WI38 (cell line): ENCODE measurements around the gene THRB.

ENCODE experiments used
- H3K4me3 ChIP-seq: 2 replicates; pipeline ENCODE4 v1.5.1; 2011; ENCODE audit warnings: low read depth, mild to moderate bottlenecking, control low read depth, low read length
- CTCF ChIP-seq: IDR thresholded peaks from 2 replicates; pipeline ENCODE4 v1.5.1; 2012; ENCODE audit warnings: low read depth, mild to moderate bottlenecking, control low read depth, low read length

The THRB gene

GRCh38 chr3:24375947-24376384 lies 118.7 kb downstream of the THRB start:
- TF ChIP-seq CTCF = no peak

GRCh38 chr3:24374801-24375200 lies 119.8 kb downstream of the THRB start:
- no peak for TF ChIP-seq CTCF
- H3K4me3 ChIP-seq = no peak overlapping the region

More at GRCh38 chr3:24375947-24376384, 118.7 kb downstream of the THRB start:
- no peak overlapping the region for H3K4me3 ChIP-seq

GRCh38 chr3:24373198-24373959 lies 121.3 kb downstream of the THRB start:
- H3K4me3 ChIP-seq = no peak overlapping the region
- TF ChIP-seq CTCF = no peak

DNA sequence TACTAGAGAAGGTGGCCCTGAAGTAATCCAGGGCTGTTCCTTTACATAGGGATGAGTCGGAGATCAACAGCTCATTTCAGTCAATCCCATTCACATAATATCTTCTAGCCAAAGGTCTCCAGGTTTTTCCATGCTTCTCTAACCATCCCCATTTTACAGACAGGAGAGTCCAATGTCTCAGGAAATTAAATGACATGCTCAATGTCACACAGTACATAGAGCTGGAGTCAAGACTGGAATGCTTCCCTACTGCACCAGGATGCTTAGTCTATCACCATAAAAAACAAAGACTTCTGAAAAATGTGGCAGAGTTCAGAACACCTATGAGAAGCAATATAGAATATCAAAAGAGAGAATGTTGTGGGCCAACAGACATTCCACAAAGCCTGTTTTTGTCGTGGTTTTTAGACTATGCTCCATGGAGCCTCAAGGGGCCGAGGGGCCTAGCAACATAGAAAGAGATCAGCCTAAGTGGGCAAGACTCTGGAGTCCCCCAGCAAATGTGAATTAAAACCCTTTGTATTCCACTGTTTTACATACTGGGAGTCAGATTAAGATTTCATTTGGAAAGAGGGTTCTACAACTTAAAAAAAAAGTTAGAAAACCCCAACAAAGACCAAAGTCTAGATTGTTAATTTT lies 122.0 kb downstream of the THRB start:
- TF ChIP-seq CTCF = no peak

GRCh38 chr3:24370352-24371090 lies 124.1 kb downstream of the THRB start:
- H3K4me3 ChIP-seq = no peak overlapping the region
- no peak for TF ChIP-seq CTCF

More for the DNA sequence above, 122.0 kb downstream of the THRB start:
- no peak overlapping the region for H3K4me3 ChIP-seq

- no peak overlapping the region for H3K4me3 ChIP-seq
- TF ChIP-seq CTCF = no peak
Measured at GRCh38 chr3:24368605-24369004, 126.0 kb downstream of the THRB start.

DNA sequence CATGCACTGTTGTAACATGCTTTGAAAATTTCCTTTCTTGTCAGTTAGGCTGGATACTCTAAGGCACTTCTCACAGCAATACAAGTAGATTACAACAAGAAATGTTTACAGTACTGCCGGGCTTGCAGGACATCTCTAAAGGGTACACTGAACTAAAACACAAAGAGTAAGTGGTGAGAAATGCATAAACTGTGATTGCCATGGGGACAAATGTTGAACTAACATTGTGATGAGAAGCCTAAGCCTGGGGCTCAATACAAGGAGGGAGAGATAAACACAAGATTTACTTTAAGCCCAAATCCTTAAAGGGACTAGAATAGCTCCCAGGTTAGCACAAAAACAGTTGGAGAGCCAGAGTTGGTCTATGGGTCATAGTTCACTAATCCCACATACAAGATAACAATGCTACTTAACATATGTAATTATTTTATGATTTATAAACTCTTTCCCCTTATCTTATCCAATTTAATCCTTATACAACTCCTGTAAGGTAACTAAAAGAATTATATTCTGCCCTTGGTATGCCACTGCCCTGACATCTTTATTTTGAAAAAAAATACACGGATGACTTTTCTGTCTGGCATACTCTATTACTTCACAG lies 126.9 kb downstream of the THRB start:
- no peak overlapping the region for H3K4me3 ChIP-seq
- no peak for TF ChIP-seq CTCF
